ENCODE results near the gene INSR.
"Not testable (repeated sequence)": the region's sequence is repeated elsewhere in the genome, so short reads cannot be mapped to it uniquely, and the experiment has no call there.

The INSR gene

DNA sequence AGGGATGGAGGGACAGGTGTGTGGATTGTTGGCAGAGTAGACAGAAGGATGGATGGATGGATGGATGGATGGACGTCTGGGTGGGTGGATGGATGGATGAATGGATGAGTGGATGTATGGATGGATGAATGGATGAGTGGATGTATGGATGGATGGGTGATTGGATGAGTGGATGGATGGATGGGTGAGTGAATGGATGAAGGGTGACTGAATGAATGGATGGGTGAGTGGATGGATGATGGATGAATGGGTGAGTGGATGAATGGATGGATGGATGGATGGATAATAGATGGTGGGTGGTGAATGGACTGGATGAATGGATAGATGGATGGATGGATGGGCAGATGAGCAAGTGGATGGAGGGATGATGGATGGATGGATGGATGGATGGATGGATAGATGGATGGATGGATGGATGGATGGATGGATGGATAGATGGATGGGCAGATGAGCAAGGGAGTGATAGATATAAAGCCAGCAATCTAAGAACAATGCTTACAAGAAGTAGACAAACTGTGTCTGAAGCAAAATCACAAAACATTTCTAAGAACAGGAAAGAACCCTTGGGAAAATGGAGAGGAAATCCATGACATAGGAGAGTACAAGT is 65.2 kb downstream of the INSR start:
- no peaks in the 10 kb centered on the region for H3K36me3 ChIP-seq

GRCh38 chr19:7227735-7228134 is 66.5 kb downstream of the INSR start:
- TF ChIP-seq, protein P1, sequence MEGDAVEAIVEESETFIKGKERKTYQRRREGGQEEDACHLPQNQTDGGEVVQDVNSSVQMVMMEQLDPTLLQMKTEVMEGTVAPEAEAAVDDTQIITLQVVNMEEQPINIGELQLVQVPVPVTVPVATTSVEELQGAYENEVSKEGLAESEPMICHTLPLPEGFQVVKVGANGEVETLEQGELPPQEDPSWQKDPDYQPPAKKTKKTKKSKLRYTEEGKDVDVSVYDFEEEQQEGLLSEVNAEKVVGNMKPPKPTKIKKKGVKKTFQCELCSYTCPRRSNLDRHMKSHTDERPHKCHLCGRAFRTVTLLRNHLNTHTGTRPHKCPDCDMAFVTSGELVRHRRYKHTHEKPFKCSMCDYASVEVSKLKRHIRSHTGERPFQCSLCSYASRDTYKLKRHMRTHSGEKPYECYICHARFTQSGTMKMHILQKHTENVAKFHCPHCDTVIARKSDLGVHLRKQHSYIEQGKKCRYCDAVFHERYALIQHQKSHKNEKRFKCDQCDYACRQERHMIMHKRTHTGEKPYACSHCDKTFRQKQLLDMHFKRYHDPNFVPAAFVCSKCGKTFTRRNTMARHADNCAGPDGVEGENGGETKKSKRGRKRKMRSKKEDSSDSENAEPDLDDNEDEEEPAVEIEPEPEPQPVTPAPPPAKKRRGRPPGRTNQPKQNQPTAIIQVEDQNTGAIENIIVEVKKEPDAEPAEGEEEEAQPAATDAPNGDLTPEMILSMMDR (IDR thresholded peaks at IDR 0.05; ENCODE audit: low read depth, low read length), result no peak
- Histone ChIP-seq H3K4me3 (ENCODE audit: low read depth, low read length) (no peak overlapping the region), H3K4me1 (no peaks in the 10 kb centered on the region), H3K9me3 (no peaks in the 10 kb centered on the region), H3K36me3 (no peaks in the 10 kb centered on the region), H3K27me3 (no peaks in the 10 kb centered on the region)
- DNase-seq, result no peak

More for the DNA sequence above, 65.2 kb downstream of the INSR start:
- Histone ChIP-seq H3K9me3 (no peaks in the 10 kb centered on the region), H3K4me3 (ENCODE audit: low read depth, low read length) (no peak overlapping the region), H3K27me3 (no peaks in the 10 kb centered on the region), H3K4me1 (no peaks in the 10 kb centered on the region)
- TF ChIP-seq, protein P1 (IDR thresholded peaks at IDR 0.05; ENCODE audit: low read depth, low read length), result no peak
- DNase-seq, result no peak

GRCh38 chr19:7227149-7227548 is 67.1 kb downstream of the INSR start:
- not testable (repeated sequence) for DNase-seq; H3K4me1 ChIP-seq; H3K27me3 ChIP-seq; H3K36me3 ChIP-seq; H3K9me3 ChIP-seq; H3K4me3 ChIP-seq (ENCODE audit: low read depth, low read length)

DNA sequence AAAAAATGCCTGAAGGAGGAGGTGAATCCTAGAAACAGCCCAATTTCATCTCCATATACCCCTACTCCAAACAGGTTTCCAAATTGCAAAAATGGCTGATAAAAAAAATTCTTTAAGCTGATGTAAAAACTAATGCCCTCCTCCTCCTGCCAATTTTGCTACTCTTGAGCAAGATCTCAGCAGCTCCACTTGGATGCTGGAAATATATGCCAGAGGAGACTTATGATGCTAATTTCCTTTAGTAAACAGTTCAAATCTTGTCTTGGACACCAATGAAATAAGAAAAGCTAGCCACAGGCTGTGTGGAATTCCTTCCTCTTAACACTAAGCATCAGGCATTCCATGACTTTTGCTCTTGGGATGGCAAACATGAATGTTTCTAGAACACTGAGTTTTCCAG is 67.5 kb downstream of the INSR start:
- Histone ChIP-seq H3K36me3 (no peaks in the 10 kb centered on the region), H3K9me3 (no peaks in the 10 kb centered on the region), H3K4me3 (ENCODE audit: low read depth, low read length) (no peak overlapping the region), H3K4me1 (no peaks in the 10 kb centered on the region), H3K27me3 (no peaks in the 10 kb centered on the region)
- TF ChIP-seq, protein P1 (IDR thresholded peaks at IDR 0.05; ENCODE audit: low read depth, low read length), result no peak
- DNase-seq, result no peak

DNA sequence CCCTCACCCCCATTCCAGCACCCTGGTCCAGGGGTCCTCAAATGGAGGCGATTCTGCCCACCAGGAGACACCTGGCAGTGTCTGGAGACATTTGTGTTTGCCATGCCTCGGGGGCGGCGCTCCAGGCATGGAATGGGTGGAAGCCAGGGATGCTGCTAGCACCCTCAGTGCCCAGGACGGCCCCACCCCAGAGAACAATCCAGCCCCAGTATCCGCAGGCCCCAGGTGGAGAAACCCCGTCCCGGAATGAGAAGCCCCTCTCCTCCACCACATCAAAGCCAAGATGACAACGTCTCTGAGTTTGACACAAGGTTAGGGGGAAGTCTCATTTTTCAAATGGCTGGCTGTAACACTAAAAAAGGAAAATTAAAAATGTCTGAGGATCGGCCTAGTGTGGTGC is 68.5 kb downstream of the INSR start:
- DNase-seq, result no peak
- Histone ChIP-seq H3K4me3 (ENCODE audit: low read depth, low read length) (no peak overlapping the region), H3K36me3 (no peaks in the 10 kb centered on the region), H3K9me3 (no peaks in the 10 kb centered on the region), H3K27me3 (no peaks in the 10 kb centered on the region), H3K4me1 (no peaks in the 10 kb centered on the region)
- TF ChIP-seq, protein P1 (IDR thresholded peaks at IDR 0.05; ENCODE audit: low read depth, low read length), result no peak

DNA sequence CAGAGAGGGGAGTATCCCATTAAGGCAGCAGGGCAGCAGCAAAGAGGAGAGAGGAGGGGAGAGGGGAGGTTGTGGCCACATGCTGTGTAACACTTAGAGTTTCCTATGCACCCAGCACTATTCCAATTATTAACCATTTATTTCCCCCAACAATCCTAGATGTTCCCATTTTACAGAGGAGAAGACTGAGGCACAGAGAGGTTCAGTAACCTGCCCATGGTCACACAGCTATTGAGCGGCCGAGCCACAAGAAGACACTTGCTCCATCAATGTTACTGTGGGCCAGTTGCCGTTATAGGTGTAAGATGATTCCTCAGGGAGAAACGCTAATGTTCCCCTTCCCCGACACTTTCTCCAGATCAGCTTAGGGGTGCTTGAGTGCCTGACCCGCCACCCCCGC is 69.2 kb downstream of the INSR start:
- H3K4me3 ChIP-seq (ENCODE audit: low read depth, low read length), result no peak overlapping the region
- H3K9me3 ChIP-seq, result no peaks in the 10 kb centered on the region
- TF ChIP-seq, protein P1 (IDR thresholded peaks at IDR 0.05; ENCODE audit: low read depth, low read length), result no peak
- no peak for DNase-seq
- H3K4me1 ChIP-seq, result no peaks in the 10 kb centered on the region
- no peaks in the 10 kb centered on the region for H3K36me3 ChIP-seq
- H3K27me3 ChIP-seq, result no peaks in the 10 kb centered on the region

Data from BE2C (cell line).